Tibial artery (tissue), 4 donors: ENCODE measurements around the gene CCDC66.
"Not testable (repeated sequence)": the region's sequence is repeated elsewhere in the genome, so short reads cannot be mapped to it uniquely, and the experiment has no call there.

ENCODE experiments used
- DNase-seq, 2 donors: peaks; one replicate each; pipeline ENCODE4 v3.0.0-alpha.2; 2019
- H3K27ac ChIP-seq, 2 donors: fragments of 200-600 bp; sonication (generic) in 1 of 2; 1 replicate in 1 of 2; 2 replicates in 1 of 2; pipeline ENCODE4 v1.5.1; 2018 to 2019; ENCODE audit warnings: mild to moderate bottlenecking in 1 of 2
- H3K27me3 ChIP-seq, 2 donors: fragments of 200-600 bp; sonication (generic) in 1 of 2; one replicate each; pipeline versions ENCODE4 v1.5.1 to v1.6.0; 2016 to 2019
- H3K36me3 ChIP-seq, 3 donors: fragments of 200-600 bp; sonication (generic) in 2 of 3; one replicate each; pipeline ENCODE4 v1.5.1; 2016 to 2019; ENCODE audit warnings: mild to moderate bottlenecking in 2 of 3
- H3K4me1 ChIP-seq, 4 donors: fragments of 200-600 bp; sonication (generic) in 2 of 4; 1 replicate in 3 of 4; 2 replicates in 1 of 4; pipeline ENCODE4 v1.5.1; 2016 to 2019
- H3K4me3 ChIP-seq, 2 donors: fragments of 200-600 bp; sonication (generic) in 1 of 2; 1 replicate in 1 of 2; 2 replicates in 1 of 2; pipeline ENCODE4 v1.5.1; 2018 to 2019; ENCODE audit warnings: mild to moderate bottlenecking in 2 of 2
- H3K9me3 ChIP-seq, 3 donors: fragments of 200-600 bp; sonication (generic) in 1 of 3; one replicate each; pipeline ENCODE4 v1.5.1; 2016 to 2019
- intact Hi-C: fragments of 100-400 bp; cut with DNase I; formaldehyde crosslinking; loops from one replicate; pipeline ENCODE4 v1.15.0; 2023; ENCODE audit warnings: low total_unique reads
- TF ChIP-seq, protein P1 (sequence below), 2 experiments: fragments of 200-600 bp in 1 of 2; fragments of 450-650 bp in 1 of 2; IDR thresholded peaks; one replicate each; pipeline ENCODE4 v1.5.1; 2017 to 2019; ENCODE audit warnings: antibody characterized with exemption in 2 of 2, mild to moderate bottlenecking in 1 of 2, moderate library complexity in 1 of 2

Gene CCDC66

DNA sequence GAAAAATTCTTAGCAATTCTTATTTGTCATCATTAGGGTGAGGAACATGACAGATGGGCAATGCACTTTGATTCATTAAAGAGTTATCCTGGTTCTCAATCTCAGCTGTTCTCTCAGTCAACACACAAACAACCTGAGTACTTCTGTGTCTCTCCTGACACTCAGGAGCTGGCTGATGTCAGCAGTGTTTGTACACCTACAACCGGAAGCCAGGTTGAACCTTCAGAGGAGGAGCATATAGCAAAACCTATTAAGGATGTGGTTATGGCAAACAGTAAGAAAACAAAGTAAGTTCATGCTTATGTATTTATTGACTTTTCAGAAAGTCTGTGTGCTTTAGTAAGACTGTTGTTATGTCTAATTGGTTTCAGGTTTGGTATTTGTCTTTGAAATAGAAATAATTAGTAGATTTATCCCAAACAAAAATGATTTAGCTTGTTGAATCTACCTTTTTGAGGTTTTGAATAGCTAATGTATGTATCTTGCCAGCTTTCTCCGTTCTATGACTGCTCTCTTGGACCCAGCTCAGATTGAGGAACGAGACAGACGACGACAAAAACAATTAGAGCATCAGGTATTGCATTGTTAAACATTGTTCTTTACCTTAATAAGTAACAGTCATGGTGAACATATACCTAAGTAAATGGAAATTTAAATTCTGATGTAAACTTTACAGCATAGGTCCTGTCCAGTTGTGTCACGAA lies 36.6 kb downstream of the CCDC66 start:
- no peak for DNase-seq
- TF ChIP-seq, protein P1, sequence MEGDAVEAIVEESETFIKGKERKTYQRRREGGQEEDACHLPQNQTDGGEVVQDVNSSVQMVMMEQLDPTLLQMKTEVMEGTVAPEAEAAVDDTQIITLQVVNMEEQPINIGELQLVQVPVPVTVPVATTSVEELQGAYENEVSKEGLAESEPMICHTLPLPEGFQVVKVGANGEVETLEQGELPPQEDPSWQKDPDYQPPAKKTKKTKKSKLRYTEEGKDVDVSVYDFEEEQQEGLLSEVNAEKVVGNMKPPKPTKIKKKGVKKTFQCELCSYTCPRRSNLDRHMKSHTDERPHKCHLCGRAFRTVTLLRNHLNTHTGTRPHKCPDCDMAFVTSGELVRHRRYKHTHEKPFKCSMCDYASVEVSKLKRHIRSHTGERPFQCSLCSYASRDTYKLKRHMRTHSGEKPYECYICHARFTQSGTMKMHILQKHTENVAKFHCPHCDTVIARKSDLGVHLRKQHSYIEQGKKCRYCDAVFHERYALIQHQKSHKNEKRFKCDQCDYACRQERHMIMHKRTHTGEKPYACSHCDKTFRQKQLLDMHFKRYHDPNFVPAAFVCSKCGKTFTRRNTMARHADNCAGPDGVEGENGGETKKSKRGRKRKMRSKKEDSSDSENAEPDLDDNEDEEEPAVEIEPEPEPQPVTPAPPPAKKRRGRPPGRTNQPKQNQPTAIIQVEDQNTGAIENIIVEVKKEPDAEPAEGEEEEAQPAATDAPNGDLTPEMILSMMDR (IDR thresholded peaks at IDR 0.05): no peak

DNA sequence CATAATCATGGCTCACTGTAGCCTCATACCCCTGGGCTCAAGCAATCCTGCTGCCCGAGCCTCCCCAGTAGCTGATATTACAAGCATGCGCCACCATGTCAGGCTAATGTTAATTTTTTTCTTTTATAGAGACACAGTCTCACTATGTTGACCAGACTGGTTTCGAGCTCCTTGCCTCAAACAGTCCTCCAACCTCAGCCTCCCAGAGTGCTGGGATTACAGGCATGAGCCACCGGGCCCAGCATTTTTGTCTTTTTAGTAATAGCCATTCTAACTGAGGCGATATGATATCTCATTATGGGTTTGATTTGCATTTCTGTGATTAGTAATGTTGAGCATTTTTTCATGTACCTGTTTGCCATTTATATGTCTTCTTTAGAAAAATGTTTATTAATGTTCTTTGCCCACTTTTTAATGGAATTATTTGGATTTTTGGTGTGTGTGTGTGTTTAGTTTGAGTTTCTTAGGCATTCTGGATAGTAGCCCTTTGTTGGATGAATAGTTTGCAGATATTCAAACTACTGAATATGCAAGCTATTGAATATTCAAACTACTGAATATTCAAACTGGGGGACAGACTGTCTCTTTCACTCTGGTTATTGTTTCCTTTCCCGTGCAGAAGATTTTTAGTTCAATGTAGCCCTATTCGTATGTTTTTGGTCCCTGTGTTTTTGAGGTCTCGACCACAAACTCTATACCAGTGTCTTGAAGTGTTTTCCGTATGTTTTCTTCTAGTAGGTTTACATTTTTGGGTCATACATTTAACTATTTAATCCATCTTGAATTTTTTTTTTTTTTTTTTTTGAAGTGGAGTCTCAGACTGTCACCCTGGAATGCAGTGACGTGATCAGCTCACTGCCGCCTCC lies 39.2 kb downstream of the CCDC66 start:
- Histone ChIP-seq H3K4me3 (no peak overlapping the region), H3K4me1 (no peaks in the 10 kb centered on the region), H3K36me3 (peaks cover 24 to 54% (median 39%) of the 10 kb centered on the region in 3 donors), H3K27ac (no peak overlapping the region), H3K27me3 (no peaks in the 10 kb centered on the region), H3K9me3 (no peaks in the 10 kb centered on the region)
- TF ChIP-seq, protein P1 (IDR thresholded peaks at IDR 0.05): no peak
- intact Hi-C loops: no loop called here
- no peak for DNase-seq

More for the DNA sequence above, 36.6 kb downstream of the CCDC66 start:
- Histone ChIP-seq H3K36me3 (peaks cover 28 to 42% (median 31%) of the 10 kb centered on the region in 3 donors), H3K4me1 (no peaks in the 10 kb centered on the region), H3K4me3 (no peak overlapping the region), H3K27me3 (no peaks in the 10 kb centered on the region), H3K9me3 (no peaks in the 10 kb centered on the region), H3K27ac (no peak overlapping the region)
- intact Hi-C loops: no loop called here

DNA sequence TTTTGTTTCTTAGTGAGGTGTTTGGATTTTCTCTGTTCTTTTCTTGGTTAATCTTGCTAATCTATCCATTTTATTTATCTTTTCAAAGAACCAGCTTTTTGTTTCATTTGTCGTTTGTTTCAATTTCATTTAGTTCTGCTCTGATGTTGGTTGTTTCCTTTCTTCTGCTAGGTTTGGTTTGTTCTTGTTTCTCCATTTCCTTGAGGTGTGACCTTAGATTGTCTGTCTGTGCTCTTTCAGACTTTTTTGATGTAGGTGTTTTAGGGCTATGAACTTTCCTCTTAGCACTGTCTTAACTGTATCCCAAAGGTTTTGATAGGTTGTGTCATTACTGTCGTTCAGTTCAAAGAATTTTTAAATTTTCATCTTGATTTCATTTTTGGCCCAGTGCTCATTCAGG lies 51.5 kb downstream of the CCDC66 start:
- H3K4me3 ChIP-seq, DNase-seq, intact Hi-C loops, H3K4me1 ChIP-seq, H3K27ac ChIP-seq, H3K27me3 ChIP-seq: not testable (repeated sequence)
- H3K9me3 ChIP-seq: peaks cover 0 to 10% (median 0%) of the 10 kb centered on the region in 3 donors
- H3K36me3 ChIP-seq: peaks cover 29 to 55% (median 53%) of the 10 kb centered on the region in 3 donors

DNA sequence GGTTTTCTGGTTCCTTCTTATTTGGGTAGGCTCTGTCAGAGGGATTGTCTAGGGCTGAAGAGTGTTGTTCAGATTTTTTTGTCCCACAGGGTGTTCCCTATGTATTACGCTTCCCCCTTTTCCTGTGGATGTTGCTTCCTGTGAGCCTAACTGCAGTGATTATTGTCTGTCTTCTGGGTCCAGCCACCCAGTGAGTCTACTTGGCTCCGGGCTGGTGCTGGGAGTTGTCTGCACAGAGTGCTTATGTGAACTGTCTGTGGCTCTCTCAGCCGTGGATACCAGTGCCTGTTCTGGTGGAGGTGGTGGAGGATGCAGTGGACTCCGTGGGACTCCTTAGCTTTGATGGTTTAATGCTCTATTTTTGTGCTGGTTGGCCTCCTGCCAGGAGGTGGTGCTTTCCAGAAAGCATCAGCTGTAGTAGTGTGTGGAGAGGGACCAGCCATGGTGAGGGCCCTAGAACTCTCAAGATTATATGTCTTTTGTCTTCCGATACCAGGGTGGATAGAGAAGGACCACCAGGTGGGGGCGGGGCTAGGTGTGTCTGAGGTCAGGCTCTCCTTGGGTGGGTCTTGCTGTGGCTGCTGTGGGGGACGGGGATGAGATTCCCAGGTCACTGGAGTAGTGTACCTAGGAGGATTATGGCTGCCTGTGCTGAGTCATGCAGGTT lies 53.8 kb downstream of the CCDC66 start:
- intact Hi-C loops: no loop called here
- Histone ChIP-seq H3K4me1 (no peaks in the 10 kb centered on the region), H3K36me3 (peaks cover 28 to 49% (median 44%) of the 10 kb centered on the region in 3 donors), H3K27me3 (no peaks in the 10 kb centered on the region), H3K9me3 (peaks cover 0 to 10% (median 0%) of the 10 kb centered on the region in 3 donors), H3K27ac (no peak overlapping the region), H3K4me3 (no peak overlapping the region)
- no peak for DNase-seq
- TF ChIP-seq, protein P1 (IDR thresholded peaks at IDR 0.05): no peak

DNA sequence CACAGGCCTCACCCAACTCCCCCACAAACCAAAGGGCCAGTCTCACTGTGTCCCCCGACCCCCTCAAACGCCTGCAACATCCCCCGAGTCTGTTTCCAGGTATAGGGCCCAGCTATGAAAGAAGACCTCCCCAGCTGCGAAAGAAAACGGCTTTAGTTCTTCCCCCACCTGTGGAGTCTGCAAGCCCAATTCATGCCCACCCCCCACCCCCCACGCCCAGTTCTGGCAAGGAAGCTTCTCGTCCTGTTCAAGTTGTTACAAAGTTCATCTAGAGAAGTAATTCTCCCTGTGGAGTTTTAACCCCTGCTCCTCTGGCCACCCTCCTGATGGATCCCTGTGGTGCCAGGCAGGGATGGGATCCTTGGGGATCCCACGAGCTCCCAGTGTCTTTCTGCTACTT lies 54.4 kb downstream of the CCDC66 start:
- Histone ChIP-seq H3K27me3 (no peaks in the 10 kb centered on the region), H3K36me3 (peaks cover 22 to 49% (median 38%) of the 10 kb centered on the region in 3 donors), H3K4me1 (no peaks in the 10 kb centered on the region), H3K9me3 (peaks cover 0 to 9% (median 0%) of the 10 kb centered on the region in 3 donors), H3K4me3 (no peak overlapping the region), H3K27ac (no peak overlapping the region)
- intact Hi-C loops: no loop called here
- no peak for DNase-seq
- TF ChIP-seq, protein P1 (IDR thresholded peaks at IDR 0.05): no peak
